Astrocyte (in vitro differentiated cells and primary cell): ENCODE results near the gene WDR89. TPM values are rescaled to one million over a fixed set of nuclear protein-coding genes. Genes with fewer than 3 reads are reported as not detected.

Experiments used
- DNase-seq: peaks from one replicate; pipeline ENCODE4 v3.0.0-alpha.2; 2010; ENCODE audit warnings: low read depth
- FAIRE-seq: peaks from 2 replicates; lab custom pipeline; 2011; peaks lifted over from hg19 to GRCh38; lab: Jason Lieb, UNC
- H2AFZ ChIP-seq: 2 replicates; pipeline ENCODE4 v1.6.0; 2012; ENCODE audit warnings: low read depth, low read length, inconsistent platforms
- H3K27ac ChIP-seq: 2 replicates; pipeline ENCODE4 v1.5.1; 2011; ENCODE audit warnings: low read depth, low read length, inconsistent platforms
- H3K27me3 ChIP-seq: 2 replicates; pipeline ENCODE4 v1.6.0; 2011; ENCODE audit warnings: low read length, inconsistent platforms; ENCODE audit not compliant: insufficient read depth
- H3K36me3 ChIP-seq: 2 replicates; pipeline ENCODE4 v1.5.1; 2011; ENCODE audit warnings: low read length, inconsistent platforms; ENCODE audit not compliant: insufficient read depth
- H3K4me1 ChIP-seq: 2 replicates; pipeline ENCODE4 v1.5.1; 2011; ENCODE audit warnings: low read length, inconsistent platforms; ENCODE audit not compliant: insufficient read depth
- H3K4me2 ChIP-seq: 2 replicates; pipeline ENCODE4 v1.6.0; 2012; ENCODE audit warnings: low read length, inconsistent platforms
- H3K4me3 ChIP-seq: 2 replicates; pipeline ENCODE4 v1.5.1; 2011; ENCODE audit warnings: low read depth, mild to moderate bottlenecking, low read length, inconsistent platforms; ENCODE audit not compliant: insufficient read depth
- H3K79me2 ChIP-seq: 2 replicates; pipeline ENCODE4 v1.6.0; 2012; ENCODE audit warnings: mild to moderate bottlenecking, low read length, inconsistent platforms; ENCODE audit not compliant: insufficient read depth
- H3K9ac ChIP-seq: 2 replicates; pipeline ENCODE4 v1.6.0; 2012; ENCODE audit warnings: mild to moderate bottlenecking, low read length, inconsistent platforms
- H3K9me3 ChIP-seq: 2 replicates; pipeline ENCODE4 v1.5.1; 2012; ENCODE audit warnings: low read depth, mild to moderate bottlenecking, low read length, inconsistent platforms; ENCODE audit not compliant: insufficient read depth
- H4K20me1 ChIP-seq: 2 replicates; pipeline ENCODE4 v1.6.0; 2012; ENCODE audit warnings: low read length, inconsistent platforms; ENCODE audit not compliant: insufficient read depth
- H3K27ac Mint-ChIP-seq: one replicate; pipeline ENCODE4 v1.8.0; 2021; ENCODE audit warnings: mild to moderate bottlenecking, mixed read lengths; ENCODE audit not compliant: unreplicated experiment
- H3K27me3 Mint-ChIP-seq: one replicate; pipeline ENCODE4 v1.8.0; 2021; ENCODE audit warnings: low read depth, mixed read lengths; ENCODE audit not compliant: unreplicated experiment
- H3K36me3 Mint-ChIP-seq: one replicate; pipeline ENCODE4 v1.8.0; 2021; ENCODE audit warnings: low read depth, mixed read lengths; ENCODE audit not compliant: unreplicated experiment
- H3K4me1 Mint-ChIP-seq: one replicate; pipeline ENCODE4 v1.8.0; 2021; ENCODE audit warnings: low read depth, mixed read lengths; ENCODE audit not compliant: unreplicated experiment
- H3K4me3 Mint-ChIP-seq: one replicate; pipeline ENCODE4 v1.8.0; 2021; ENCODE audit warnings: mild to moderate bottlenecking, moderate library complexity, mixed read lengths; ENCODE audit not compliant: unreplicated experiment
- H3K9me3 Mint-ChIP-seq: one replicate; pipeline ENCODE4 v1.8.0; 2021; ENCODE audit warnings: mild to moderate bottlenecking, mixed read lengths; ENCODE audit not compliant: unreplicated experiment
- CTCF ChIP-seq: IDR thresholded peaks from 2 replicates; pipeline ENCODE4 v1.5.1; 2011; ENCODE audit warnings: low read depth, mild to moderate bottlenecking, inconsistent platforms, low read length, moderate library complexity; ENCODE audit not compliant: insufficient read depth
- EZH2 ChIP-seq: IDR thresholded peaks from 2 replicates; pipeline ENCODE4 v1.6.1; 2012; ENCODE audit warnings: mild to moderate bottlenecking, low read length, inconsistent platforms; ENCODE audit not compliant: insufficient read depth
- total RNA-seq: library from RNA; stranded (reverse); gene quantifications from 2 replicates; pipeline ENCODE4 v1.2.1, GENCODE V29; 2021

WDR89 gene
- total RNA-seq, 1 donor from 2014 or later = 15.0 TPM

- DNase-seq (peak; percentile 37), FAIRE-seq (no peak)
- no peak overlapping the region for H3K4me3 ChIP-seq
- H2AFZ ChIP-seq = no peak overlapping the region
- peaks cover 6% of the 10 kb centered on the region for H3K4me1 Mint-ChIP-seq
- TF ChIP-seq EZH2 (no peak), CTCF (no peak)
- no peaks in the 10 kb centered on the region for H3K9me3 Mint-ChIP-seq
- H3K27ac Mint-ChIP-seq = no peak overlapping the region
- no peaks in the 10 kb centered on the region for H3K79me2 ChIP-seq
- no peak overlapping the region for H3K4me2 ChIP-seq
- H3K27me3 ChIP-seq = no peaks in the 10 kb centered on the region
- no peaks in the 10 kb centered on the region for H4K20me1 ChIP-seq
- no peak overlapping the region for H3K27ac ChIP-seq
- H3K36me3 ChIP-seq = no peaks in the 10 kb centered on the region
- no peaks in the 10 kb centered on the region for H3K27me3 Mint-ChIP-seq
- H3K4me1 ChIP-seq = no peaks in the 10 kb centered on the region
- H3K9me3 ChIP-seq = no peaks in the 10 kb centered on the region
- H3K4me3 Mint-ChIP-seq = no peak overlapping the region
- H3K36me3 Mint-ChIP-seq = no peaks in the 10 kb centered on the region
- no peak overlapping the region for H3K9ac ChIP-seq
These were observed 12.7 kb upstream of the WDR89 start for GRCh38 chr14:63654346-63654745.

- H3K4me1 Mint-ChIP-seq = peaks cover 10% of the 10 kb centered on the region
- H3K27me3 Mint-ChIP-seq = no peaks in the 10 kb centered on the region
- Histone ChIP-seq H2AFZ (no peak overlapping the region), H3K27me3 (no peaks in the 10 kb centered on the region), H3K27ac (no peak overlapping the region), H3K9ac (no peak overlapping the region), H3K4me3 (no peak overlapping the region), H3K4me2 (no peak overlapping the region), H3K79me2 (no peaks in the 10 kb centered on the region), H3K9me3 (no peaks in the 10 kb centered on the region), H4K20me1 (no peaks in the 10 kb centered on the region), H3K36me3 (no peaks in the 10 kb centered on the region), H3K4me1 (no peaks in the 10 kb centered on the region)
- no peaks in the 10 kb centered on the region for H3K36me3 Mint-ChIP-seq
- H3K9me3 Mint-ChIP-seq = no peaks in the 10 kb centered on the region
- DNase-seq (no peak), FAIRE-seq (no peak)
- no peak for TF ChIP-seq CTCF
- TF ChIP-seq EZH2 = no peak
- H3K4me3 Mint-ChIP-seq = no peak overlapping the region
- no peak overlapping the region for H3K27ac Mint-ChIP-seq
These were observed 10.7 kb upstream of the WDR89 start for GRCh38 chr14:63652406-63652805.

GRCh38 chr14:63650256-63650952, 8.7 kb upstream of the WDR89 start:
- H3K4me1 ChIP-seq = no peaks in the 10 kb centered on the region
- DNase-seq (no peak), FAIRE-seq (no peak)
- H3K27ac Mint-ChIP-seq = no peak overlapping the region
- no peaks in the 10 kb centered on the region for H3K9me3 Mint-ChIP-seq
- no peak overlapping the region for H3K4me2 ChIP-seq
- H3K27me3 Mint-ChIP-seq = no peaks in the 10 kb centered on the region
- no peaks in the 10 kb centered on the region for H3K79me2 ChIP-seq
- no peaks in the 10 kb centered on the region for H4K20me1 ChIP-seq
- no peak overlapping the region for H3K4me3 ChIP-seq
- no peaks in the 10 kb centered on the region for H3K36me3 Mint-ChIP-seq
- no peaks in the 10 kb centered on the region for H3K36me3 ChIP-seq
- no peak overlapping the region for H3K27ac ChIP-seq
- H3K9ac ChIP-seq = no peak overlapping the region
- H2AFZ ChIP-seq = no peak overlapping the region
- no peaks in the 10 kb centered on the region for H3K27me3 ChIP-seq
- no peaks in the 10 kb centered on the region for H3K9me3 ChIP-seq
- TF ChIP-seq CTCF (no peak), EZH2 (no peak)
- peaks cover 12% of the 10 kb centered on the region for H3K4me1 Mint-ChIP-seq
- no peak overlapping the region for H3K4me3 Mint-ChIP-seq
